WERI-Rb-1 (cell line): ENCODE measurements around the gene DDX6.
"Not testable (repeated sequence)": the region's sequence is repeated elsewhere in the genome, so short reads cannot be mapped to it uniquely, and the experiment has no call there.

ENCODE experiments used
- DNase-seq: peaks from one replicate; pipeline ENCODE4 v3.0.0-alpha.2; 2020
- H3K27ac ChIP-seq: fragments of 250-450 bp; sonication (Bioruptor Pico); 2 replicates; pipeline ENCODE4 v1.5.1; 2020; ENCODE audit warnings: mild to moderate bottlenecking, moderate library complexity
- H3K27me3 ChIP-seq: fragments of 250-450 bp; sonication (Bioruptor Pico); 2 replicates; pipeline ENCODE4 v1.5.1; 2021; ENCODE audit warnings: mild to moderate bottlenecking, low read depth, moderate library complexity; ENCODE audit not compliant: insufficient read depth, severe bottlenecking
- H3K36me3 ChIP-seq: fragments of 250-450 bp; sonication (Bioruptor Pico); 2 replicates; pipeline ENCODE4 v1.5.1; 2020; ENCODE audit warnings: mild to moderate bottlenecking, moderate library complexity
- H3K4me3 ChIP-seq: 2 replicates; pipeline ENCODE4 v1.5.1; 2011; ENCODE audit warnings: low read depth, mild to moderate bottlenecking, control low read depth, low read length
- H3K9me3 ChIP-seq: fragments of 250-450 bp; sonication (Bioruptor Pico); 2 replicates; pipeline ENCODE4 v1.5.1; 2021; ENCODE audit warnings: mild to moderate bottlenecking, moderate library complexity; ENCODE audit not compliant: severe bottlenecking
- CTCF ChIP-seq: IDR thresholded peaks from 2 replicates; pipeline ENCODE4 v1.5.1; 2011; ENCODE audit warnings: low read depth, mild to moderate bottlenecking, control low read depth, inconsistent platforms, low read length

Gene DDX6

GRCh38 chr11:118820412-118821357, 29.7 kb upstream of the DDX6 start:
- H3K36me3 ChIP-seq: no peaks in the 10 kb centered on the region
- H3K9me3 ChIP-seq: no peaks in the 10 kb centered on the region
- H3K27ac ChIP-seq: no peak overlapping the region
- H3K4me3 ChIP-seq: no peak overlapping the region
- no peaks in the 10 kb centered on the region for H3K27me3 ChIP-seq
- no peak for DNase-seq
- no peak for TF ChIP-seq CTCF

DNA sequence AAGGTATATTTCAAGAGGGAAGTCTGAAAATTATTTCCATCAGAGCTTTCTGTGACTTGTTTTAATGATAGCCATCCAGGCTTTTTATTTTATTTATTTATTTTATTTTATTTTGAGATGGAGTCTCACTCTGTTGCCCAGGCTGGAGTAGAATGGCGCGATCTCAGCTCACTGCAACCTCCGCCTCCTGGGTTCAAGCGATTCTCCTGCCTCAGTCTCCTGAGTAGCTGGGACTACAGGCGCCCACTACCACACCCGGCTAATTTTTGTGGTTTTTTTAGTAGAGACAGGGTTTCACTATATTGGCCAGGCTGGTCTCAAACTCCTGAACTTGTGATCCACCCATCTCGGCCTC, 29.0 kb upstream of the DDX6 start:
- H3K9me3 ChIP-seq, H3K27ac ChIP-seq, H3K36me3 ChIP-seq, H3K27me3 ChIP-seq, DNase-seq, H3K4me3 ChIP-seq: not testable (repeated sequence)

DNA sequence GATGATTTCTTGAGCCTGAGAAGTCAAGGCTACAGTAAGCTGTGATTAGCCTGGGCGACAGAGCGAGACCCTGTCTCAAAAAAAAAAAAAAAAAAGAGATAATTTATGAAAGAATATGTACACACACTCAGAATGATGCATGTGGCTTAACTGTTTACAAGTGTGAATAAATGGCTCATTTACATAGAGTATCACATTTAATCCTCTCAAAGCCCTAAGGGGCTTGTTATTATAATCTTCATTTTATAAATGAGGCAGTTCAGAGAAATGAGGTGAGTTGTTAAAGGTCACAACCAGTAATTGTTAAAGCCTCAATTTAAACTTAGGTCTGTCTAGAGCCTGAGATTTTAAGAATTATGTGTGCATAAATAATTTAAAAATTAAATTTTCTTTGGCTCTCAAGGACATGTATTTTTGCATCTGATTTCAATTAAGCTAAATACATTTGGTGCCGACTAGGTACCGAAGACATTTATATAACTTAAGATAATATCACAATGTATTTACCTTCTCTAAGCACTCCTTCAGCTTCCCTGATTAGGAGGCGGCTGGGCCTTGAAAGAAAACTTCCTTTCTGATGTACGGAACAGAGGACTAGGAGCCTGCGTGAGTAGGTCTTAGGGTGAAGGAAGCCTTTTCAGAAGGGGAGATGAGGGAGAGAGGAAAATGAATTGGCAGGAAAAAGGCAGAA, 28.5 kb upstream of the DDX6 start:
- H3K36me3 ChIP-seq: no peaks in the 10 kb centered on the region
- H3K27me3 ChIP-seq: no peaks in the 10 kb centered on the region
- no peak for TF ChIP-seq CTCF
- no peak for DNase-seq
- H3K27ac ChIP-seq: no peak overlapping the region
- no peaks in the 10 kb centered on the region for H3K9me3 ChIP-seq
- no peak overlapping the region for H3K4me3 ChIP-seq

DNA sequence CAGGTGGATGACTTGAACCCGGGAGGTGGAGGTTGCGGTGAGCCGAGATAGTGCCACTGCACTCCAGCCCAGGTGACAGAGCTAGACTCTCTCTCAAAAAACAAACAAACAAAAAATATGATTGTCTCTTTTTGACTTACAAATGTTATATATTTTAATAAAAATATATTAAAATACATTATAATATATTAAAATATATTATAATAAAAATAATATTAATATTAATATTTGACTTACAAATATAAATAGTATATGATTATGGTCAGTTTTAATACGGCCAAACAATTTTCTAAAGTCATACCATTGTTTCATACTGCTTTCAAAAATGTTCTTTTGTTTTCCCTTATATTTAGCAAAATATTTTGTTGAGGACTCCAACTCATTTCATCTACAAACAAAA, 27.2 kb upstream of the DDX6 start:
- Histone ChIP-seq H3K36me3 (no peaks in the 10 kb centered on the region), H3K4me3 (no peak overlapping the region), H3K27ac (no peak overlapping the region), H3K9me3 (no peaks in the 10 kb centered on the region), H3K27me3 (no peaks in the 10 kb centered on the region)
- TF ChIP-seq CTCF: no peak
- DNase-seq: no peak

DNA sequence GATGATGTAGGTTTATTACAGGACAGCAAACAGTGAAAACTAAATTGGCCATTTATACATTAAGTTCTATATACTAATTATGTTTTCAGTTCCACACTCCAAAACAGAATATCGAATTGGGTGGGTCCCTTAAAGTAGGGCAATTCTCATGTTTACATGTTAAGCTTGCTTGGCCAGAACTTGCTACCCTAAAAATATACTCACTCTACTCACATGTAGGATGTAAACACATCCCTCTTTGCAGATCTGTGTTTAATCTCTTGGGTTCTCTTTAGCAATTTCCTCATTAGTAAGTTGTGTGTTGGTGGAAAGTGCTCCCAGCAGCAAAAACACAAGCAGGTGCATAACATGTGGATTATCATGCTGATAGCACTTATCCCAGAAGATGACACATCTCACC, 22.6 kb upstream of the DDX6 start:
- Histone ChIP-seq H3K27me3 (no peaks in the 10 kb centered on the region), H3K9me3 (no peaks in the 10 kb centered on the region), H3K27ac (no peak overlapping the region), H3K36me3 (no peaks in the 10 kb centered on the region), H3K4me3 (no peak overlapping the region)
- no peak for DNase-seq
- TF ChIP-seq CTCF: no peak

- no peak overlapping the region for H3K27ac ChIP-seq
- H3K36me3 ChIP-seq: no peaks in the 10 kb centered on the region
- DNase-seq: no peak
- H3K9me3 ChIP-seq: peaks cover 3% of the 10 kb centered on the region
- no peak for TF ChIP-seq CTCF
- no peak overlapping the region for H3K4me3 ChIP-seq
- H3K27me3 ChIP-seq: no peaks in the 10 kb centered on the region
These were observed 21.5 kb upstream of the DDX6 start for GRCh38 chr11:118812485-118812884.
